ENCODE measurements around the gene SF3B6. TPM values are rescaled to one million over a fixed set of nuclear protein-coding genes. Genes with fewer than 3 reads are reported as not detected.
"Not testable (repeated sequence)": the region's sequence is repeated elsewhere in the genome, so short reads cannot be mapped to it uniquely, and the experiment has no call there.

Gene SF3B6
- total RNA-seq, 1 donor = 162 TPM

- DNase-seq (ENCODE audit: low read depth) = peak; percentile 61
- no peak overlapping the region for H3K4me3 ChIP-seq (ENCODE audit: low read depth, low read length)
- no peak for TF ChIP-seq CTCF (IDR thresholded peaks at IDR 0.05; ENCODE audit: insufficient read depth, low read length)
Measured at GRCh38 chr2:24121066-24121465, 44.9 kb upstream of the SF3B6 start.

GRCh38 chr2:24117902-24118301, 41.8 kb upstream of the SF3B6 start:
- DNase-seq (ENCODE audit: low read depth) = no peak
- H3K4me3 ChIP-seq (ENCODE audit: low read depth, low read length) = no peak overlapping the region
- no peak for TF ChIP-seq CTCF (IDR thresholded peaks at IDR 0.05; ENCODE audit: insufficient read depth, low read length)

GRCh38 chr2:24115057-24115456, 38.9 kb upstream of the SF3B6 start:
- DNase-seq (ENCODE audit: low read depth) = peak; percentile 15

GRCh38 chr2:24111407-24111901, 35.3 kb upstream of the SF3B6 start:
- TF ChIP-seq CTCF (IDR thresholded peaks at IDR 0.05; ENCODE audit: insufficient read depth, low read length) = no peak
- peak; percentile 18 for DNase-seq (ENCODE audit: low read depth)

More at GRCh38 chr2:24115057-24115456, 38.9 kb upstream of the SF3B6 start:
- H3K4me3 ChIP-seq (ENCODE audit: low read depth, low read length) = no peak overlapping the region
- TF ChIP-seq CTCF (IDR thresholded peaks at IDR 0.05; ENCODE audit: insufficient read depth, low read length) = no peak

GRCh38 chr2:24110660-24111303, 34.7 kb upstream of the SF3B6 start:
- no peak for TF ChIP-seq CTCF (IDR thresholded peaks at IDR 0.05; ENCODE audit: insufficient read depth, low read length)
- DNase-seq (ENCODE audit: low read depth) = no peak

More at GRCh38 chr2:24111407-24111901, 35.3 kb upstream of the SF3B6 start:
- no peak overlapping the region for H3K4me3 ChIP-seq (ENCODE audit: low read depth, low read length)

GRCh38 chr2:24109431-24109830, 33.3 kb upstream of the SF3B6 start:
- H3K4me3 ChIP-seq (ENCODE audit: low read depth, low read length); DNase-seq (ENCODE audit: low read depth): not testable (repeated sequence)

More at GRCh38 chr2:24110660-24111303, 34.7 kb upstream of the SF3B6 start:
- no peak overlapping the region for H3K4me3 ChIP-seq (ENCODE audit: low read depth, low read length)

- TF ChIP-seq CTCF (IDR thresholded peaks at IDR 0.05; ENCODE audit: insufficient read depth, low read length) = no peak
- H3K4me3 ChIP-seq (ENCODE audit: low read depth, low read length) = no peak overlapping the region
- DNase-seq (ENCODE audit: low read depth) = no peak
Measured at GRCh38 chr2:24107336-24107735, 31.2 kb upstream of the SF3B6 start.
